ENCODE results near the gene SCCPDH. TPM values are rescaled to one million over a fixed set of nuclear protein-coding genes. Genes with fewer than 3 reads are reported as not detected.
A peak's percentile ranks its signal among the peaks of the same experiment; 100 is the strongest.

Gene SCCPDH
- total and polyA plus RNA-seq, 2 of the 13 experiments (the other 11 are each of a cell fraction or from before 2014, with no cell fraction given) = 36.7 to 62.3 TPM

DNA sequence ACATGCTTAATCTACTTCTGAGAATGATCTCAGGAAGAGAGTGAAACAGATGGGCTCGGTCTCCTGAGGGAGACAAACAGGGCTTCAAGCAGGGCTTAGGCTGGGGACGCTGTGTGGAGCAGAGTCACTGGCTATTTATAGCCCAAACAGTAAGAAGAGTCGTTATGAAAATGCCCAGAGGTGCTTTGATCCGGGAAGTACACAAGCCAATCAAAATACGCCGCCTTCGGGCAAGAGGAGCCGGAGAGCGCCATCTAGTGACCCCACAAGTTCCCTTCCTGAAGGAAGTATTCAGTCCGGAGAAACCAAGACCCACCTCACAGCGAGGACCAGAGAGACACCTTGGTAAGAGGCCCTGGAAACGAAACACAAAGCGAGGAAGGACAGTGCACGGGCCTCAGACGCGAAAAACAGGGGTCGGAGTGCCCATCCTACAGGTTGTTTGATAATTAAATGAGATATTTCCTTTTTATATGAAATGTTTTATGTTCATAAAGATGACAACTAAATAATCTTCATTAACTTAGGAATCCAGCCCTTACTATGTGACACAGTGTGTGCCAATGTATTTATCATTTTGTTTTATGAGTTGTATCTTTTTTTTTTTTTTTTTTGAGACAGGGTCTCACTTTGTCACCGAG lies 25.0 kb upstream of the SCCPDH start (continued):
- TF ChIP-seq ZNF101 (CRISPR knock-in tag; IDR thresholded peaks at IDR 0.05; ENCODE audit: borderline replicate concordance, low read depth) = no peak
- TF ChIP-seq HOXA7 (CRISPR knock-in tag; IDR thresholded peaks at IDR 0.05) = no peak
- TF ChIP-seq NFE2 (CRISPR knock-in tag; IDR thresholded peaks at IDR 0.05) = no peak
- TF ChIP-seq SP140L (CRISPR knock-in tag; IDR thresholded peaks at IDR 0.05; ENCODE audit: borderline replicate concordance) = peak; percentile 83; the same call in 1 of the 2 replicates
- peak; percentile 89 for TF ChIP-seq XRCC5 (optimal IDR thresholded peaks at IDR 0.05; ENCODE audit: low read length)
- TF ChIP-seq ZNF547 (CRISPR knock-in tag; IDR thresholded peaks at IDR 0.05) = no peak
- peak; percentile 59; the same call in 1 of the 2 replicates for TF ChIP-seq IRF2 (CRISPR knock-in tag; IDR thresholded peaks at IDR 0.05)
- no peak for TF ChIP-seq IKZF4 (CRISPR knock-in tag; IDR thresholded peaks at IDR 0.05; ENCODE audit: borderline replicate concordance, low read depth, not compliant biosample characterization)
- TF ChIP-seq ZNF841 (CRISPR knock-in tag; IDR thresholded peaks at IDR 0.05; ENCODE audit: borderline replicate concordance) = no peak
- no peak for TF ChIP-seq KLF6 (CRISPR knock-in tag; IDR thresholded peaks at IDR 0.05)
- TF ChIP-seq, protein P1, sequence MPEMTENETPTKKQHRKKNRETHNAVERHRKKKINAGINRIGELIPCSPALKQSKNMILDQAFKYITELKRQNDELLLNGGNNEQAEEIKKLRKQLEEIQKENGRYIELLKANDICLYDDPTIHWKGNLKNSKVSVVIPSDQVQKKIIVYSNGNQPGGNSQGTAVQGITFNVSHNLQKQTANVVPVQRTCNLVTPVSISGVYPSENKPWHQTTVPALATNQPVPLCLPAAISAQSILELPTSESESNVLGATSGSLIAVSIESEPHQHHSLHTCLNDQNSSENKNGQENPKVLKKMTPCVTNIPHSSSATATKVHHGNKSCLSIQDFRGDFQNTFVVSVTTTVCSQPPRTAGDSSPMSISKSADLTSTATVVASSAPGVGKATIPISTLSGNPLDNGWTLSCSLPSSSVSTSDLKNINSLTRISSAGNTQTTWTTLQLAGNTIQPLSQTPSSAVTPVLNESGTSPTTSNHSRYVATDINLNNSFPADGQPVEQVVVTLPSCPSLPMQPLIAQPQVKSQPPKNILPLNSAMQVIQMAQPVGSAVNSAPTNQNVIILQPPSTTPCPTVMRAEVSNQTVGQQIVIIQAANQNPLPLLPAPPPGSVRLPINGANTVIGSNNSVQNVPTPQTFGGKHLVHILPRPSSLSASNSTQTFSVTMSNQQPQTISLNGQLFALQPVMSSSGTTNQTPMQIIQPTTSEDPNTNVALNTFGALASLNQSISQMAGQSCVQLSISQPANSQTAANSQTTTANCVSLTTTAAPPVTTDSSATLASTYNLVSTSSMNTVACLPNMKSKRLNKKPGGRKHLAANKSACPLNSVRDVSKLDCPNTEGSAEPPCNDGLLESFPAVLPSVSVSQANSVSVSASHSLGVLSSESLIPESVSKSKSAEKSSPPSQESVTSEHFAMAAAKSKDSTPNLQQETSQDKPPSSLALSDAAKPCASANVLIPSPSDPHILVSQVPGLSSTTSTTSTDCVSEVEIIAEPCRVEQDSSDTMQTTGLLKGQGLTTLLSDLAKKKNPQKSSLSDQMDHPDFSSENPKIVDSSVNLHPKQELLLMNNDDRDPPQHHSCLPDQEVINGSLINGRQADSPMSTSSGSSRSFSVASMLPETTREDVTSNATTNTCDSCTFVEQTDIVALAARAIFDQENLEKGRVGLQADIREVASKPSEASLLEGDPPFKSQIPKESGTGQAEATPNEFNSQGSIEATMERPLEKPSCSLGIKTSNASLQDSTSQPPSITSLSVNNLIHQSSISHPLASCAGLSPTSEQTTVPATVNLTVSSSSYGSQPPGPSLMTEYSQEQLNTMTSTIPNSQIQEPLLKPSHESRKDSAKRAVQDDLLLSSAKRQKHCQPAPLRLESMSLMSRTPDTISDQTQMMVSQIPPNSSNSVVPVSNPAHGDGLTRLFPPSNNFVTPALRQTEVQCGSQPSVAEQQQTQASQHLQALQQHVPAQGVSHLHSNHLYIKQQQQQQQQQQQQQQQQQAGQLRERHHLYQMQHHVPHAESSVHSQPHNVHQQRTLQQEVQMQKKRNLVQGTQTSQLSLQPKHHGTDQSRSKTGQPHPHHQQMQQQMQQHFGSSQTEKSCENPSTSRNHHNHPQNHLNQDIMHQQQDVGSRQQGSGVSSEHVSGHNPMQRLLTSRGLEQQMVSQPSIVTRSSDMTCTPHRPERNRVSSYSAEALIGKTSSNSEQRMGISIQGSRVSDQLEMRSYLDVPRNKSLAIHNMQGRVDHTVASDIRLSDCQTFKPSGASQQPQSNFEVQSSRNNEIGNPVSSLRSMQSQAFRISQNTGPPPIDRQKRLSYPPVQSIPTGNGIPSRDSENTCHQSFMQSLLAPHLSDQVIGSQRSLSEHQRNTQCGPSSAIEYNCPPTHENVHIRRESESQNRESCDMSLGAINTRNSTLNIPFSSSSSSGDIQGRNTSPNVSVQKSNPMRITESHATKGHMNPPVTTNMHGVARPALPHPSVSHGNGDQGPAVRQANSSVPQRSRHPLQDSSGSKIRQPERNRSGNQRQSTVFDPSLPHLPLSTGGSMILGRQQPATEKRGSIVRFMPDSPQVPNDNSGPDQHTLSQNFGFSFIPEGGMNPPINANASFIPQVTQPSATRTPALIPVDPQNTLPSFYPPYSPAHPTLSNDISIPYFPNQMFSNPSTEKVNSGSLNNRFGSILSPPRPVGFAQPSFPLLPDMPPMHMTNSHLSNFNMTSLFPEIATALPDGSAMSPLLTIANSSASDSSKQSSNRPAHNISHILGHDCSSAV (CRISPR knock-in tag; IDR thresholded peaks at IDR 0.05; ENCODE audit: borderline replicate concordance) = no peak
- no peak for TF ChIP-seq ZNF766 (CRISPR knock-in tag; IDR thresholded peaks at IDR 0.05; ENCODE audit: borderline replicate concordance)
- no peak for TF ChIP-seq ZNF569 (CRISPR knock-in tag; IDR thresholded peaks at IDR 0.05; ENCODE audit: borderline replicate concordance)
- 0 out of 2 replicates have a peak, but pooled peaks have one; percentile 8 for TF ChIP-seq TCF7 (IDR thresholded peaks at IDR 0.05; ENCODE audit: low read depth)
- 0 out of 2 replicates have a peak, but pooled peaks have one; percentile 31 for TF ChIP-seq NFKBIZ (CRISPR knock-in tag; IDR thresholded peaks at IDR 0.05)
- no peak for TF ChIP-seq ZNF530 (CRISPR knock-in tag; IDR thresholded peaks at IDR 0.05; ENCODE audit: low read depth)
- TF ChIP-seq, protein P2, sequence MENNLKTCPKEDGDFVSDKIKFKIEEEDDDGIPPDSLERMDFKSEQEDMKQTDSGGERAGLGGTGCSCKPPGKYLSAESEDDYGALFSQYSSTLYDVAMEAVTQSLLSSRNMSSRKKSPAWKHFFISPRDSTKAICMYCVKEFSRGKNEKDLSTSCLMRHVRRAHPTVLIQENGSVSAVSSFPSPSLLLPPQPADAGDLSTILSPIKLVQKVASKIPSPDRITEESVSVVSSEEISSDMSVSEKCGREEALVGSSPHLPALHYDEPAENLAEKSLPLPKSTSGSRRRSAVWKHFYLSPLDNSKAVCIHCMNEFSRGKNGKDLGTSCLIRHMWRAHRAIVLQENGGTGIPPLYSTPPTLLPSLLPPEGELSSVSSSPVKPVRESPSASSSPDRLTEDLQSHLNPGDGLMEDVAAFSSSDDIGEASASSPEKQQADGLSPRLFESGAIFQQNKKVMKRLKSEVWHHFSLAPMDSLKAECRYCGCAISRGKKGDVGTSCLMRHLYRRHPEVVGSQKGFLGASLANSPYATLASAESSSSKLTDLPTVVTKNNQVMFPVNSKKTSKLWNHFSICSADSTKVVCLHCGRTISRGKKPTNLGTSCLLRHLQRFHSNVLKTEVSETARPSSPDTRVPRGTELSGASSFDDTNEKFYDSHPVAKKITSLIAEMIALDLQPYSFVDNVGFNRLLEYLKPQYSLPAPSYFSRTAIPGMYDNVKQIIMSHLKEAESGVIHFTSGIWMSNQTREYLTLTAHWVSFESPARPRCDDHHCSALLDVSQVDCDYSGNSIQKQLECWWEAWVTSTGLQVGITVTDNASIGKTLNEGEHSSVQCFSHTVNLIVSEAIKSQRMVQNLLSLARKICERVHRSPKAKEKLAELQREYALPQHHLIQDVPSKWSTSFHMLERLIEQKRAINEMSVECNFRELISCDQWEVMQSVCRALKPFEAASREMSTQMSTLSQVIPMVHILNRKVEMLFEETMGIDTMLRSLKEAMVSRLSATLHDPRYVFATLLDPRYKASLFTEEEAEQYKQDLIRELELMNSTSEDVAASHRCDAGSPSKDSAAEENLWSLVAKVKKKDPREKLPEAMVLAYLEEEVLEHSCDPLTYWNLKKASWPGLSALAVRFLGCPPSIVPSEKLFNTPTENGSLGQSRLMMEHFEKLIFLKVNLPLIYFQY (CRISPR knock-in tag; IDR thresholded peaks at IDR 0.05; ENCODE audit: borderline replicate concordance) = no peak
- peak; percentile 60 for TF ChIP-seq NFYC (CRISPR knock-in tag; IDR thresholded peaks at IDR 0.05)

Measured in HepG2 (cell line).